GM12878 (cell line): ENCODE measurements around the gene CAPNS2. TPM values are rescaled to one million over a fixed set of nuclear protein-coding genes. Genes with fewer than 3 reads are reported as not detected.

Experiments used
- ATAC-seq: fragments of 200-7000 bp; cut with Tn5 transposase; 3 replicates; pipeline ENCODE4 v1.9.1; 2020; ENCODE audit warnings: mild to moderate bottlenecking, moderate library complexity
- BruUV-seq: library from RNA; stranded (reverse); fragments of 400-500 nt; replicated peaks from 2 replicates; lab custom pipeline; 2021; lab: Mats Ljungman, UMichigan
- CTCF ChIA-PET: fragments of 300-600 bp; sonication (Branson Sonifier 250); formaldehyde crosslinking; extraction: SDS; loops from one replicate; lab custom pipeline; 2021; ENCODE audit warnings: inconsistent platforms; lab: Yijun Ruan, JAX
- POLR2A ChIA-PET: fragments of 350-600 bp; formaldehyde crosslinking; extraction: SDS; loops from one replicate; lab custom pipeline; 2021; ENCODE audit warnings: inconsistent platforms; lab: Charles Lee
- RAD21 ChIA-PET: fragments of 300-600 bp; sonication (Branson Sonifier 250); formaldehyde crosslinking; loops from one replicate; lab custom pipeline; 2023; ENCODE audit warnings: antibody characterized with exemption; ENCODE audit not compliant: unreplicated experiment; lab: Charles Lee
- SMC1A ChIA-PET: fragments of 300-600 bp; sonication (Branson Sonifier 250); formaldehyde crosslinking; loops from one replicate; lab custom pipeline; 2023; ENCODE audit not compliant: unreplicated experiment, uncharacterized antibody; lab: Charles Lee
- DNase-seq: peaks from one replicate; pipeline ENCODE4 v3.0.0-alpha.2; 2011; ENCODE audit warnings: low read depth, low spot score
- FAIRE-seq: peaks from 3 replicates; lab custom pipeline; 2011; peaks lifted over from hg19 to GRCh38; lab: Jason Lieb, UNC
- H2AFZ ChIP-seq: 2 replicates; pipeline ENCODE4 v1.6.0; 2011; ENCODE audit warnings: low read depth, low read length, control low read depth; ENCODE audit not compliant: control insufficient read depth
- H3K27ac ChIP-seq: 2 replicates; pipeline ENCODE4 v1.5.1; 2011; ENCODE audit warnings: control low read depth; ENCODE audit not compliant: control insufficient read depth, insufficient read depth
- H3K27me3 ChIP-seq, 2 experiments: replicated peaks in 1 of 2; 2 replicates each; pipeline versions ENCODE4 v1.6.0 to v1.6.1; 2011; ENCODE audit warnings: low read length in 1 of 2; ENCODE audit not compliant: control insufficient read depth in 2 of 2, insufficient read depth in 2 of 2
- H3K36me3 ChIP-seq, 2 experiments: 2 replicates each; pipeline ENCODE4 v1.5.1; 2011; ENCODE audit warnings: low read length in 1 of 2; ENCODE audit not compliant: control insufficient read depth in 2 of 2, insufficient read depth in 2 of 2
- H3K4me1 ChIP-seq: 2 replicates; pipeline ENCODE4 v1.6.1; 2011; ENCODE audit warnings: mild to moderate bottlenecking, low read length, moderate library complexity, mixed read lengths; ENCODE audit not compliant: control insufficient read depth, insufficient read depth
- H3K4me2 ChIP-seq: 2 replicates; pipeline ENCODE4 v1.6.0; 2011; ENCODE audit warnings: control low read depth; ENCODE audit not compliant: control insufficient read depth, insufficient read depth
- H3K4me3 ChIP-seq: fragments of 200-600 bp; sonication (generic); 2 replicates; pipeline ENCODE4 v1.5.1; 2016
- H3K79me2 ChIP-seq: 2 replicates; pipeline ENCODE4 v1.6.0; 2011; ENCODE audit warnings: low read length; ENCODE audit not compliant: control insufficient read depth, insufficient read depth
- H3K9ac ChIP-seq: 2 replicates; pipeline ENCODE4 v1.8.0; 2011; ENCODE audit warnings: low read length, control low read depth, mixed read lengths; ENCODE audit not compliant: control insufficient read depth, insufficient read depth
- H3K9me3 ChIP-seq: replicated peaks from 3 replicates; pipeline ENCODE4 v1.5.1; 2011; ENCODE audit warnings: mild to moderate bottlenecking, low read length; ENCODE audit not compliant: control insufficient read depth, insufficient read depth
- H4K20me1 ChIP-seq: 2 replicates; pipeline ENCODE4 v1.6.0; 2011; ENCODE audit not compliant: control insufficient read depth, insufficient read depth
- ATF7 ChIP-seq: fragments of 450-650 bp; IDR thresholded peaks from 2 replicates; pipeline ENCODE4 v1.6.1; 2016; ENCODE audit warnings: low read depth, mild to moderate bottlenecking
- CHD4 ChIP-seq: fragments of 200-600 bp; sonication (generic); IDR thresholded peaks from 2 replicates; pipeline ENCODE4 v1.6.1; 2016; ENCODE audit warnings: mild to moderate bottlenecking
- CREB1 ChIP-seq: IDR thresholded peaks from 2 replicates; pipeline ENCODE4 v1.6.1; 2012; ENCODE audit warnings: low read depth, mild to moderate bottlenecking, inconsistent platforms
- MEF2A ChIP-seq: IDR thresholded peaks from 2 replicates; pipeline ENCODE4 v1.6.1; 2011; ENCODE audit warnings: low read depth, mild to moderate bottlenecking, low read length, moderate library complexity; ENCODE audit not compliant: insufficient read depth
- POLR2AphosphoS5 ChIP-seq: IDR thresholded peaks from 2 replicates; pipeline ENCODE4 v1.6.1; 2011; ENCODE audit warnings: mild to moderate bottlenecking, low read length, inconsistent platforms
- SIX5 ChIP-seq: IDR thresholded peaks from 2 replicates; pipeline ENCODE4 v1.6.1; 2011; ENCODE audit warnings: mild to moderate bottlenecking, low read depth, low read length, moderate library complexity; ENCODE audit not compliant: severe bottlenecking
- SREBF2 ChIP-seq: IDR thresholded peaks from 2 replicates; pipeline ENCODE4 v1.6.1; 2012; ENCODE audit warnings: mild to moderate bottlenecking, low read length
- SRF ChIP-seq, 2 experiments: IDR thresholded peaks; 2 replicates each; pipeline ENCODE4 v1.6.1; 2011; ENCODE audit warnings: low read depth in 2 of 2, low read length in 2 of 2, mild to moderate bottlenecking in 1 of 2, moderate library complexity in 1 of 2
- ZNF622 ChIP-seq: fragments of 450-650 bp; IDR thresholded peaks from 2 replicates; pipeline ENCODE4 v1.6.1; 2017; ENCODE audit warnings: mild to moderate bottlenecking, inconsistent platforms
- ZSCAN29 ChIP-seq: fragments of 450-650 bp; IDR thresholded peaks from 2 replicates; pipeline ENCODE4 v1.6.1; 2017; ENCODE audit warnings: mild to moderate bottlenecking, moderate library complexity
- WGBS: methylation state at CpG from one replicate; pipeline ENCODE4 v1.1.6; 2016; ENCODE audit warnings: low lambda C conversion rate; ENCODE audit not compliant: insufficient replicate concordance, insufficient coverage; ENCODE audit errors: missing lambda C conversion rate; 5-methylcytosine and 5-hydroxymethylcytosine counted together
- in situ Hi-C: fragments of 300-500 bp; cut with MboI; formaldehyde crosslinking; loops from 9 replicates; pipeline ENCODE4 v1.14.3; 2018; ENCODE audit warnings: mixed read lengths
- intact Hi-C: fragments of 100-400 bp; cut with micrococcal nuclease; formaldehyde crosslinking; loops from one replicate; pipeline ENCODE4 v1.14.2; 2022; ENCODE audit not compliant: unreplicated experiment
- polyA plus RNA-seq, 11 experiments: library from polyadenylated mRNA; depleted of rRNA in 4 of 11; unstranded in 6 of 11; stranded (reverse) in 5 of 11; fragments of >200 nt; fragmentation: Nextera tagmentation in 4 of 11; fragmentation: Illumina TruSeq in 1 of 11; extraction: Ambion mirVana in 4 of 11; extraction: Trizol in 1 of 11; gene quantifications; 1 replicate in 1 of 11; 2 replicates in 10 of 11; pipeline versions ENCODE4 v1.2.1 to v1.2.3, GENCODE V29; 2011 to 2016; ENCODE audit warnings: inconsistent platforms in 2 of 11, missing spikeins in 2 of 11, low read depth in 1 of 11
- total RNA-seq, 4 experiments: library from RNA; depleted of rRNA in 3 of 4; stranded (reverse); fragments of >200 nt in 3 of 4; fragmentation: Illumina TruSeq in 1 of 4; extraction: Trizol in 1 of 4; gene quantifications; 2 replicates each; pipeline versions ENCODE4 v1.2.1 to v1.2.3, GENCODE V29; 2013 to 2021
- TF ChIP-seq, protein P1 (sequence below): IDR thresholded peaks from 2 replicates; pipeline ENCODE4 v1.6.1; 2011; ENCODE audit warnings: borderline replicate concordance, low read depth, mild to moderate bottlenecking, moderate library complexity, mixed read lengths, low read length; ENCODE audit not compliant: insufficient read depth; ENCODE audit errors: extremely low read length

Gene CAPNS2
- total and polyA plus RNA-seq, 10 of the 15 experiments (the other 5 are each of a cell fraction or from before 2014, with no cell fraction given): not detected

DNA sequence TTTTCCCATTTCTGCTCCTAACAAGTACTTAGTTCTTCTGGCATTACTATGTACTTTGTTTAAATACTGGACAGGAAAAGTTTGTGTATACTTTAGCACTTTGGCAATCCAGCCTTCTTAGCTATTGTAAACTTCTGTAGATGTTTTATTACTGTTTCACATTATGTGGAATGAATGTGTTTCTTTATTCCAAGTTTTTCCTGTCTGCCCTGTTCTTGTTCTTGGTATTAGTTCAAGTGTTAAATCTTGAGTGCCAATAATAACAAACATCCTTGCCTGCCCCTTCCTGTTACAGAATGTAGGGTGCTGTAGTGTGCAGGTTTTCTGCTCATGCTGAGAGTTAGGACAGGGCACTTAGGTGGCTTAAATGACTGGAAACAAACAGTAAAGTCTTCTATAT is 7.3 kb upstream of the CAPNS2 start (continued):
- no peak for TF ChIP-seq MEF2A
- TF ChIP-seq SIX5: no peak
- TF ChIP-seq ZSCAN29: no peak
- TF ChIP-seq, all 136 proteins: peak for 0

DNA sequence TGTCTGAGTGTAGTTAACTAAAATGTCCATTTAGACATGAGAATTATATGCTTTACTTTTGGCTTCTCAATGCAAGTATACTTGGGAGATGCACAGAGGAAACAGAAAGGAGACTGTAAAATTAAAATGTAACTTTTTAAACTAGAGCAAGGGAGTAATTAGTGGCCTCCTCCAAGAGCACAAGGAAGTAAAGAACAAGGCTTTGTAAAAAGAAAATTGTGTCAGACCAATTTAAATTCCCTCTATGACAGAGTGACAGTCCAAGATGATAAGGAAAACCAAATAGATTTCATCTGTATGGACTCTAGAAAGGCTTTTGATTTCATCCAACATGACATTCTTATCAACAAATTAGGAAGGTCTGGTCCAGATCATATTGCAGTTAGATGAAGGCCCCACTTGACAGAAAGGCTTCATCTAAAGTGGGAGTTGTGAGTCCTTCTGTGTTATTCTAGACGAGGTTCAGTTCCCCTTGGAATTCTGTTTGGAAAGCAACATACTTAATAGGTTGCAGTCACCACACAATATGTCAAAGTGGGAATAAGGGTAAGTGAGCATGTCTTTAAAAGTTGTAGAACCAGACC is 6.5 kb upstream of the CAPNS2 start:
- CTCF ChIA-PET: no interaction called here
- WGBS: 0% methylated on average over 1 of the region's 1 CpG

More for the DNA sequence above, 6.5 kb upstream of the CAPNS2 start:
- no peak for FAIRE-seq
- H3K4me2 ChIP-seq: no peak overlapping the region
- H4K20me1 ChIP-seq: no peaks in the 10 kb centered on the region
- in situ Hi-C loops: no loop called here
- POLR2A ChIA-PET: no interaction called here
- no peak overlapping the region for H3K4me3 ChIP-seq
- no peak overlapping the region for H3K9ac ChIP-seq
- H2AFZ ChIP-seq: no peak overlapping the region
- TF ChIP-seq ATF7: no peak
- TF ChIP-seq SREBF2: no peak
- no peak for TF ChIP-seq POLR2AphosphoS5
- TF ChIP-seq CHD4: no peak
- no peak for TF ChIP-seq CREB1
- TF ChIP-seq MEF2A: no peak
- no peak for TF ChIP-seq SRF (IDR thresholded peaks at IDR 0.05; ENCODE audit: low read depth in 2 of 2, low read length in 2 of 2)
- no peak for TF ChIP-seq ZNF622
- TF ChIP-seq, protein P1, sequence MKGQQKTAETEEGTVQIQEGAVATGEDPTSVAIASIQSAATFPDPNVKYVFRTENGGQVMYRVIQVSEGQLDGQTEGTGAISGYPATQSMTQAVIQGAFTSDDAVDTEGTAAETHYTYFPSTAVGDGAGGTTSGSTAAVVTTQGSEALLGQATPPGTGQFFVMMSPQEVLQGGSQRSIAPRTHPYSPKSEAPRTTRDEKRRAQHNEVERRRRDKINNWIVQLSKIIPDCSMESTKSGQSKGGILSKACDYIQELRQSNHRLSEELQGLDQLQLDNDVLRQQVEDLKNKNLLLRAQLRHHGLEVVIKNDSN: no peak
- TF ChIP-seq, all 136 proteins: peak for 0
- Histone ChIP-seq H3K36me3 (no peaks in the 10 kb centered on the region), H3K9me3 (no peaks in the 10 kb centered on the region), H3K27ac (no peak overlapping the region), H3K79me2 (no peaks in the 10 kb centered on the region), H3K27me3 (no peaks in the 10 kb centered on the region), H3K4me1 (no peaks in the 10 kb centered on the region)
- no TSS peak for BruUV-seq
- DNase-seq (no peak), ATAC-seq (no peak)
- intact Hi-C loops: no loop called here
- ChIA-PET SMC1A (no interaction called here), RAD21 (no interaction called here)
